OCI-LY3 (cell line): ENCODE results near the gene FERMT1.

ENCODE experiments used
- CTCF ChIP-seq: fragments of 200-600, 300-600 bp; sonication (generic); IDR thresholded peaks from 2 replicates; pipeline ENCODE4 v1.5.1; 2014; ENCODE audit warnings: antibody characterized with exemption, low read length, low read depth
- EZH2phosphoT487 ChIP-seq: fragments of 200-600 bp; shearing (Covaris generic); IDR thresholded peaks from 2 replicates; pipeline ENCODE4 v1.6.1; 2018; ENCODE audit warnings: antibody characterized with exemption, mixed run types, low read depth

DNA sequence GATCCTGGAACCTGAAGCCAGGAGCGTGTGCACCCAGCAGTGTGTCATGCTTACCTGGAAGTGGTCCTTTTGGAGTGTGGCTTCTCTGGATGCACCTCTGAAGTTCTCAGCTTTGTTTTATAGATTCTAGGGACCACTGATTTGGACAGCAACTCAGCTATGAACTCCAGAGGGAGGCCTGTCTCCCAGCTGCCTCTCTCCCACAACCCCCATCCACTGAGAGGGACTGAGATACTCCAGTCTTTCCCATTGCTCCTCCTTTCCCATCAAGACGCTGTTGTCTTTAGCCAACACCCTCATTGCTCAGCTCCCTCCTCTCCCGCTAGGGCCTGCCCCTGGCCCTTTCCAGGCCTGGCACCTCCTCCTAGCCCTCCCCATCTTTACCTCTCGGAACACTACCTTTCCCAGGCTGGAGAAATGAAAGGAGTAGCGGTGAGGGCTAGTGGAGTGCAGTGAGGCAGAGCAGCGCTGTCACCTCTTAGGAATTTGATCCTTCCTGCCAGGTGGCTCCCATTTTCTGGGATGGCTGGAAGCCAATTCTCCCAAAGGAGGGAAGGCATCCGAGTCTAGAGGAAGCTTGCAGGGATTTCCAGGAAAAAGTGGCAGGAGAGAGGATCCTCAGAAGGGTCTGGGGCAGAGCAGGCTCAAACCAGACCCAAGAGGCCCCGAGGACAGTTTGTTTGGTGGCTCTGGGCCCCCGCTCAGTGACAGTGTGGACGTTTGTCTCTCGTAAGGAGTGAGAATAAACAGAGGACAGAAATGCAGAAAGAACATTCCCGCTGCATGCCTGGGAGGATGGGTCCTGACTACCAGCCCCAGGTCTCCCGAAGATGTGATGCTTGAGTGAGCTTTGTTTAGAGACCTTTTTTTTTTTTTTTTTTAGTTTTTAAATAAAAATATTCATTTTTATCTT, 68.8 kb downstream of the FERMT1 start, which contains the start of gene LRRN4:
- TF ChIP-seq CTCF (no peak), EZH2phosphoT487 (no peak)
